Daoy (cell line): ENCODE results near the gene IQGAP1. TPM values are rescaled to one million over a fixed set of nuclear protein-coding genes. Genes with fewer than 3 reads are reported as not detected.

ENCODE experiments used
- DNase-seq: peaks from one replicate; pipeline ENCODE4 v3.0.0-alpha.2; 2015; ENCODE audit warnings: low read depth
- total RNA-seq: library from RNA; depleted of rRNA; stranded (reverse); fragments of >200 nt; shearing (Covaris generic); gene quantifications from 2 replicates; pipeline ENCODE4 v1.2.3, GENCODE V29; 2014

The IQGAP1 gene
- total RNA-seq, 1 experiment from 2014 or later: 143 TPM

GRCh38 chr15:90441027-90441426, 53.0 kb downstream of the IQGAP1 start:
- no peak for DNase-seq

- no peak for DNase-seq
Observed at GRCh38 chr15:90442423-90442822, 54.4 kb downstream of the IQGAP1 start.

- peak; percentile 3 for DNase-seq
Observed at GRCh38 chr15:90449206-90449735, 61.2 kb downstream of the IQGAP1 start.

GRCh38 chr15:90451053-90451850, 63.2 kb downstream of the IQGAP1 start:
- DNase-seq: peak; percentile 56

GRCh38 chr15:90456236-90456635, 68.2 kb downstream of the IQGAP1 start:
- no peak for DNase-seq

GRCh38 chr15:90458061-90458460, 70.0 kb downstream of the IQGAP1 start:
- no peak for DNase-seq

GRCh38 chr15:90459368-90459767, 71.3 kb downstream of the IQGAP1 start:
- DNase-seq: no peak

- no peak for DNase-seq
Observed at GRCh38 chr15:90460142-90460824, 72.2 kb downstream of the IQGAP1 start.

- DNase-seq: peak; percentile 42
Observed at GRCh38 chr15:90463381-90463780, 75.3 kb downstream of the IQGAP1 start.

GRCh38 chr15:90465140-90465929, 77.3 kb downstream of the IQGAP1 start:
- peak; percentile 31 for DNase-seq

GRCh38 chr15:90465930-90466567, 78.0 kb downstream of the IQGAP1 start:
- DNase-seq: peak; percentile 15

GRCh38 chr15:90469723-90470122, 81.7 kb downstream of the IQGAP1 start:
- DNase-seq: no peak

GRCh38 chr15:90470453-90470852, 82.4 kb downstream of the IQGAP1 start:
- no peak for DNase-seq

GRCh38 chr15:90471126-90471525, 83.1 kb downstream of the IQGAP1 start:
- DNase-seq: no peak

- no peak for DNase-seq
Observed at GRCh38 chr15:90471769-90472168, 83.7 kb downstream of the IQGAP1 start.

- peak; percentile 16 for DNase-seq
Observed at GRCh38 chr15:90478846-90479481, 90.9 kb downstream of the IQGAP1 start.

GRCh38 chr15:90479656-90480055, 91.6 kb downstream of the IQGAP1 start:
- no peak for DNase-seq

GRCh38 chr15:90481023-90481422, 93.0 kb downstream of the IQGAP1 start:
- DNase-seq: no peak

GRCh38 chr15:90482124-90483011, 94.3 kb downstream of the IQGAP1 start:
- peak; percentile 17 for DNase-seq

GRCh38 chr15:90483012-90483307, 94.9 kb downstream of the IQGAP1 start:
- no peak for DNase-seq
